GM11168 (cell line): ENCODE data around the gene NMUR1.

ENCODE experiments used
- in situ Hi-C: fragments of 300-500 bp; cut with MboI; formaldehyde crosslinking; loops from one replicate; pipeline ENCODE4 v1.12.0; 2022; ENCODE audit warnings: low sequenced_read_pairs; ENCODE audit not compliant: unreplicated experiment

The NMUR1 gene

DNA sequence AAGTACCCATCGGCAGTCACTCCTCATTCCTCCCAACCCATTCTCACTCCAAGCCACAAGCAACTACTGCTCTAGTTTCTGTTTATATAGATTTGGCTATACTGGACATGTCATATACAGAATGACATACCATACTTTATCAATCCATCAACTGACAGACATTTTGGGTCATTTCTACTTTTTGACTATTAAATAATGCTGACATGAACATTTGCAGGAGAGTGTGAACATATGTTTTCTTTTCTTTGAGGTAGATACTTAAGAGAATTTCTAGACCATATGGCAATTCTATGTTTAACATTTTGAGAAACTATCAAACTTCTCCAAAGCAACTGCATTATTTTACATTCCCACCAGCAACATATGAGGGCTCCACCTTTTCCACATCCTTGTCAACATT lies 32.6 kb downstream of the NMUR1 start:
- in situ Hi-C loops: no loop called here

- in situ Hi-C loops: no loop called here
These were observed 35.6 kb downstream of the NMUR1 start for GRCh38 chr2:231494669-231495068.

DNA sequence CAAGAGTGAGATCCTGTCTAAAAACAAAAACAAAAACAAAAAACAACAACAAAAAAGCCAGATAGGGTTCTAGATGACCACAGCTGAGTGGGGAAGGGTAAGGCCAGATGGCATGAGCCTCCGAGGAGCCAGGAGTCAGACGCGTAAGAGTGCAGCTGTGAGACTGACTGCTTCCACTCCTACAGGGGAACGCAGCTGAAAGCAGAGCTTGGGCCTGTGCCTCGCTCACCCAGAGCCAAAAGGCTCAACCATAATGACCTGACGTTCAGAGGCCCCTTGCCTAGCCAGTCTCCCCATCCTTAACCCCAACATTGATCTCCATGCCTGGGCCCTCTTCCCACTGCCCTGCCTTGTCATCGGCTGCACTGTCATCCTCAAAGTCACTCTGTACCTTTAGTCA lies 39.4 kb downstream of the NMUR1 start:
- in situ Hi-C loops: no loop called here

GRCh38 chr2:231489990-231490389 lies 40.3 kb downstream of the NMUR1 start:
- in situ Hi-C loops: no loop called here

- in situ Hi-C loops: no loop called here
These were observed 41.9 kb downstream of the NMUR1 start for GRCh38 chr2:231488331-231488730.

GRCh38 chr2:231486851-231487596 lies 43.2 kb downstream of the NMUR1 start:
- in situ Hi-C loops: no loop called here

GRCh38 chr2:231483398-231484329 lies 46.6 kb downstream of the NMUR1 start:
- in situ Hi-C loops: no loop called here

DNA sequence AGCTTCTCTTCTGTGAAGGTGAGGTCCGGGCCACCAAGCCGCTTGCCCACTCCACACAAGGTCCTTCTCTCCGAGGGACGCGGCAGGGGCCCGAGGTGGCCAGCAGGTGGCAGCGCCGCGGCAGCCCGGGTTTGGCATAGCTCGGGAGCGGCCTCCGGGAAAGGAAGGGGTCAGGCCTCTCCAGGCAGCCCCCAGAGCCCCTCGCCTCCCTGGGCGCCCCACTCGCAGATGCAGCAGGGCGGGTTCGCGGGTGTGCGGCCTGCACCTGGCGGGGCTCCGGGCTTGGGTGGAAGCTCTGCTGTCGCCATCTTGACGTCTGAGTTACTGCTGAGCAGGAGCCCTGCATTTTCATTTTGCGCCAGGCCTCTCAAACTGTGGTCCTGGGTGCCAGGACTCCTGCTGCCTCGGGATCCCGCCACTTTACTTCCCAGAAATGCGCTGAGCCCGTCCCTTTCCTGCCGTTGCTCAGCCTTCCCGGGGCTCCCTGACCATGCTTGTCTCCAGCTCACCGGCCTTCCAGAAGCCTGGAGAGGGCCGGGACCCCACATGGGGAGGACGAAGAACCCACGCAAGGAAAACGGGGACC lies 47.3 kb downstream of the NMUR1 start:
- in situ Hi-C loops: no loop called here

DNA sequence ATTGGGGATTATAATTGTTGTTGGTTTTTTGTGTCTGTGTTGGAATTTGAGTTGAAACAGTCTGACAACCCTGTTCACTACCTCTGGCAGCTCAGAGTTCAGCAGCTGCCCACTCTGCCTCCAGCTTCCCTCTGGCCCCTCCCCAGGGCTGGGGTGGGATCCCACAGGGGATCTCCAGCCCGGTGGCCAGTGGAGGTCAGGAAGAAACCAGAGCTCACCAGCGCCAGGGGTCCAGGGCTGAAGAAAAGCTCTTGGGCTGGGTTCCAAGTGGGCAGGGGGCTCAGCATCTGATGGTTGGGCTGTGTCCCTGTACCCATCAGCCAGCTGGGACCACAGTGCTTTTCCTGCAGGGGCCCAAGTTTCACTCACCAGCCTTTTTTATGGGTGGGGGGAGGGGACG lies 49.5 kb downstream of the NMUR1 start:
- in situ Hi-C loops: no loop called here

DNA sequence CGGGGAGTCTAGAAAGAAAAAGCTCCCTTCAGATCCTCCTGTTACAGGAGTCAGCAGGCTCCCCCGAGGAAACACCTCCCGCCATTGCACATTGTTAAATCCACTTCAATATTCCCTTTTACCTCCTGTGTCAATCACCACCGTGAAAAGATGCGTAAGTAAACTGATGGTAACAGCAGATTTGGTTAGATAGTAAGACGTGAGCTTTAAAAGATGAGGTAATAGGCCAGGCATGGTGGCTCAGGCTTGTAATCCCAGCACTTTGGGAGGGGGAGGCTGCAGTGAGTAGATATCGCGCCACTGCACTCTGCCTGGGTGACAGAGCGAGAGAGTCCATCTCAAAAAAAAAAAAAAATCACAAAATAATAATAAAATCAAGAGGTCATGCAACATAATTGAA lies 50.8 kb downstream of the NMUR1 start:
- in situ Hi-C loops: no loop called here

- in situ Hi-C loops: no loop called here
These were observed 53.3 kb downstream of the NMUR1 start for GRCh38 chr2:231476920-231477319.

DNA sequence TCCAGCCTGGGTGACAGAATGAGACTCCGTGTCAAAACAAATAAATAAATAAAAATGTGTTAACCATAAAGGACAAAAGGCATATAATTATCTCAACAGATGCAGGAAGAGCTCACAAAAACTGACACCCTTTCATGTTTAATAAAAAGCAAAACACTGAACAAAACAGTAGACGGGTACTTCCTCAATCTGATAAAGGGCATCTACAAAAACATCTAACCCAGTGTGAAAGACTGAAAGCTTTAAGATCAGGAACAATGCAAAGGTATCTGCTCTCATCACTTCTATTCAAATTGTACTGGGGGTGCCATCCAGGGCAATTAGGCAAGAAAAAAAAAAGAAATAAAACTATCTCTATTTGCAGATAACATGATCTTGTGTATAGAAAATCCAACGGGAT lies 54.3 kb downstream of the NMUR1 start:
- in situ Hi-C loops: no loop called here
